GM12878 (cell line): ENCODE data around the gene HMBS. TPM values are rescaled to one million over a fixed set of nuclear protein-coding genes. Genes with fewer than 3 reads are reported as not detected.

ENCODE experiments used
- ATAC-seq: fragments of 200-7000 bp; cut with Tn5 transposase; 3 replicates; pipeline ENCODE4 v1.9.1; 2020; ENCODE audit warnings: mild to moderate bottlenecking, moderate library complexity
- BruUV-seq: library from RNA; stranded (reverse); fragments of 400-500 nt; replicated peaks from 2 replicates; lab custom pipeline; 2021; lab: Mats Ljungman, UMichigan
- CTCF ChIA-PET: fragments of 300-600 bp; sonication (Branson Sonifier 250); formaldehyde crosslinking; extraction: SDS; loops from one replicate; lab custom pipeline; 2021; ENCODE audit warnings: inconsistent platforms; lab: Yijun Ruan, JAX
- POLR2A ChIA-PET: fragments of 350-600 bp; formaldehyde crosslinking; extraction: SDS; loops from one replicate; lab custom pipeline; 2021; ENCODE audit warnings: inconsistent platforms; lab: Charles Lee
- RAD21 ChIA-PET: fragments of 300-600 bp; sonication (Branson Sonifier 250); formaldehyde crosslinking; loops from one replicate; lab custom pipeline; 2023; ENCODE audit warnings: antibody characterized with exemption; ENCODE audit not compliant: unreplicated experiment; lab: Charles Lee
- SMC1A ChIA-PET: fragments of 300-600 bp; sonication (Branson Sonifier 250); formaldehyde crosslinking; loops from one replicate; lab custom pipeline; 2023; ENCODE audit not compliant: unreplicated experiment, uncharacterized antibody; lab: Charles Lee
- DNase-seq: peaks from one replicate; pipeline ENCODE4 v3.0.0-alpha.2; 2011; ENCODE audit warnings: low read depth, low spot score
- FAIRE-seq: peaks from 3 replicates; lab custom pipeline; 2011; peaks lifted over from hg19 to GRCh38; lab: Jason Lieb, UNC
- H2AFZ ChIP-seq: 2 replicates; pipeline ENCODE4 v1.6.0; 2011; ENCODE audit warnings: low read depth, low read length, control low read depth; ENCODE audit not compliant: control insufficient read depth
- H3K27ac ChIP-seq: 2 replicates; pipeline ENCODE4 v1.5.1; 2011; ENCODE audit warnings: control low read depth; ENCODE audit not compliant: control insufficient read depth, insufficient read depth
- H3K27me3 ChIP-seq, 2 experiments: replicated peaks in 1 of 2; 2 replicates each; pipeline versions ENCODE4 v1.6.0 to v1.6.1; 2011; ENCODE audit warnings: low read length in 1 of 2; ENCODE audit not compliant: control insufficient read depth in 2 of 2, insufficient read depth in 2 of 2
- H3K36me3 ChIP-seq, 2 experiments: 2 replicates each; pipeline ENCODE4 v1.5.1; 2011; ENCODE audit warnings: low read length in 1 of 2; ENCODE audit not compliant: control insufficient read depth in 2 of 2, insufficient read depth in 2 of 2
- H3K4me1 ChIP-seq: 2 replicates; pipeline ENCODE4 v1.6.1; 2011; ENCODE audit warnings: mild to moderate bottlenecking, low read length, moderate library complexity, mixed read lengths; ENCODE audit not compliant: control insufficient read depth, insufficient read depth
- H3K4me2 ChIP-seq: 2 replicates; pipeline ENCODE4 v1.6.0; 2011; ENCODE audit warnings: control low read depth; ENCODE audit not compliant: control insufficient read depth, insufficient read depth
- H3K4me3 ChIP-seq: fragments of 200-600 bp; sonication (generic); 2 replicates; pipeline ENCODE4 v1.5.1; 2016
- H3K79me2 ChIP-seq: 2 replicates; pipeline ENCODE4 v1.6.0; 2011; ENCODE audit warnings: low read length; ENCODE audit not compliant: control insufficient read depth, insufficient read depth
- H3K9ac ChIP-seq: 2 replicates; pipeline ENCODE4 v1.8.0; 2011; ENCODE audit warnings: low read length, control low read depth, mixed read lengths; ENCODE audit not compliant: control insufficient read depth, insufficient read depth
- H3K9me3 ChIP-seq: replicated peaks from 3 replicates; pipeline ENCODE4 v1.5.1; 2011; ENCODE audit warnings: mild to moderate bottlenecking, low read length; ENCODE audit not compliant: control insufficient read depth, insufficient read depth
- H4K20me1 ChIP-seq: 2 replicates; pipeline ENCODE4 v1.6.0; 2011; ENCODE audit not compliant: control insufficient read depth, insufficient read depth
- ATF3 ChIP-seq: IDR thresholded peaks from 2 replicates; pipeline ENCODE4 v1.6.1; 2011; ENCODE audit warnings: low read depth, mild to moderate bottlenecking, low read length, moderate library complexity, borderline replicate concordance; ENCODE audit errors: extremely low read depth
- HDGF ChIP-seq: fragments of 450-650 bp; IDR thresholded peaks from 2 replicates; pipeline ENCODE4 v1.6.1; 2016; ENCODE audit warnings: antibody characterized with exemption
- IRF5 ChIP-seq: fragments of 450-650 bp; IDR thresholded peaks from 2 replicates; pipeline ENCODE4 v1.6.1; 2017; ENCODE audit warnings: borderline replicate concordance
- NBN ChIP-seq: fragments of 450-650 bp; IDR thresholded peaks from 2 replicates; pipeline ENCODE4 v1.6.1; 2016
- PAX5 ChIP-seq: IDR thresholded peaks from 2 replicates; pipeline ENCODE4 v1.6.1; 2011; ENCODE audit warnings: low read depth, low read length, borderline replicate concordance
- POLR2A ChIP-seq: IDR thresholded peaks from 2 replicates; pipeline ENCODE4 v1.6.1; 2011; ENCODE audit warnings: low read depth, mild to moderate bottlenecking, low read length
- RB1 ChIP-seq: fragments of 450-650 bp; formaldehyde crosslinking; IDR thresholded peaks from 2 replicates; pipeline ENCODE4 v1.6.1; 2017; ENCODE audit warnings: mild to moderate bottlenecking, borderline replicate concordance
- WGBS: methylation state at CpG from one replicate; pipeline ENCODE4 v1.1.6; 2016; ENCODE audit warnings: low lambda C conversion rate; ENCODE audit not compliant: insufficient replicate concordance, insufficient coverage; ENCODE audit errors: missing lambda C conversion rate; 5-methylcytosine and 5-hydroxymethylcytosine counted together
- in situ Hi-C: fragments of 300-500 bp; cut with MboI; formaldehyde crosslinking; loops from 9 replicates; pipeline ENCODE4 v1.14.3; 2018; ENCODE audit warnings: mixed read lengths
- intact Hi-C: fragments of 100-400 bp; cut with micrococcal nuclease; formaldehyde crosslinking; loops from one replicate; pipeline ENCODE4 v1.14.2; 2022; ENCODE audit not compliant: unreplicated experiment
- polyA plus RNA-seq, 11 experiments: library from polyadenylated mRNA; depleted of rRNA in 4 of 11; unstranded in 6 of 11; stranded (reverse) in 5 of 11; fragments of >200 nt; fragmentation: Nextera tagmentation in 4 of 11; fragmentation: Illumina TruSeq in 1 of 11; extraction: Ambion mirVana in 4 of 11; extraction: Trizol in 1 of 11; gene quantifications; 1 replicate in 1 of 11; 2 replicates in 10 of 11; pipeline versions ENCODE4 v1.2.1 to v1.2.3, GENCODE V29; 2011 to 2016; ENCODE audit warnings: inconsistent platforms in 2 of 11, missing spikeins in 2 of 11, low read depth in 1 of 11
- total RNA-seq, 4 experiments: library from RNA; depleted of rRNA in 3 of 4; stranded (reverse); fragments of >200 nt in 3 of 4; fragmentation: Illumina TruSeq in 1 of 4; extraction: Trizol in 1 of 4; gene quantifications; 2 replicates each; pipeline versions ENCODE4 v1.2.1 to v1.2.3, GENCODE V29; 2013 to 2021

The HMBS gene
- total and polyA plus RNA-seq, 10 of the 15 experiments (the other 5 are each of a cell fraction or from before 2014, with no cell fraction given): 17.7 to 96.7 (median 49.7) TPM

DNA sequence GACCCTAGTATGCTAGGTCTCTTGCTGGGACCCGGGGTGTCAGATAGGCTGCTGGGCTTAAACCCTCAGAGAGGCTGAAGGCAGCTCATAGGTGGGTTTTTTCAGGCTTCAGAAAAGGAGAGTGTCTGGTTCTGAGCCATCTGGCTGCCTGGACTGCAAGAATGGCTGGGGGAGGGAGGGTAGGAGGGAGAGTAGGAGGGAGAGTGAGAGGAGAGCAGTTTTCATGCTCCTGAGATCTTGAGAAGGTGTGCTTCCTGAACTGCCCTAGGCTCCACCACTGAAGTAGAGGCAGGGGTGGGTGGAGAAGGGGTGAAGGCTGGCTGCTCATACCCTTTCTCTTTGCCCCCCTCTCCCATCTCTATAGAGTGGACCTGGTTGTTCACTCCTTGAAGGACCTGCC, 4.6 kb downstream of the HMBS start:
- TF ChIP-seq IRF5 (no peak), NBN (no peak)
- SMC1A ChIA-PET: interaction anchor here (0.7 kb wide), 2 partner anchors 14 to 59 kb away, joined by 3 read pairs; no protein-coding TSS in a partner anchor
- H3K36me3 ChIP-seq: peaks cover 8 to 9% of the 10 kb centered on the region in 2 experiments
- intact Hi-C loops: no loop called here
- CTCF ChIA-PET: interaction anchor here (1.4 kb wide), 1 partner anchor 32 kb away, joined by 3 read pairs; the partner anchor contains the start of gene HINFP
- peaks cover 35% of the 10 kb centered on the region for H3K79me2 ChIP-seq
- no peak overlapping the region for H3K4me3 ChIP-seq
- H3K4me2 ChIP-seq: no peak overlapping the region
- no peak overlapping the region for H3K27ac ChIP-seq
- POLR2A ChIA-PET: no interaction called here
- DNase-seq: no peak
- H3K9me3 ChIP-seq: no peaks in the 10 kb centered on the region
- H3K4me1 ChIP-seq: peaks cover 21% of the 10 kb centered on the region
- no peaks in the 10 kb centered on the region for H3K27me3 ChIP-seq
- no TSS peak for BruUV-seq
- in situ Hi-C loops: no loop called here
- RAD21 ChIA-PET: no interaction called here
- WGBS: 100% methylated on average over 1 of the region's 1 CpG
- no peak overlapping the region for H3K9ac ChIP-seq
- H4K20me1 ChIP-seq: no peaks in the 10 kb centered on the region
- no peak for ATAC-seq
- no peak overlapping the region for H2AFZ ChIP-seq
- FAIRE-seq: no peak

GRCh38 chr11:119091178-119091577, 6.5 kb downstream of the HMBS start:
- no peak overlapping the region for H3K9ac ChIP-seq
- no peaks in the 10 kb centered on the region for H4K20me1 ChIP-seq
- DNase-seq: no peak
- H3K4me2 ChIP-seq: no peak overlapping the region
- FAIRE-seq: no peak
- intact Hi-C loops: no loop called here
- H3K79me2 ChIP-seq: peaks cover 35% of the 10 kb centered on the region
- 96% methylated on average over 9 of the region's 9 CpGs for WGBS
- in situ Hi-C loops: no loop called here
- no peak overlapping the region for H3K4me3 ChIP-seq
- no peak for ATAC-seq
- H3K27me3 ChIP-seq: no peaks in the 10 kb centered on the region
- ChIA-PET RAD21 (no interaction called here), SMC1A (interaction anchor here (0.8 to 0.9 kb wide), 3 partner anchors 16 to 105 kb away, joined by 3 to 4 read pairs (median 3); partner anchors contain the start of genes C2CD2L and TRAPPC4), POLR2A (interaction anchor here (0.5 to 1.5 kb wide), 3 partner anchors 9 to 118 kb away, joined by 3 to 5 read pairs (median 4); partner anchors contain the start of gene VPS11), CTCF (interaction anchor here (1.0 to 2.8 kb wide), 4 partner anchors 8 to 232 kb away, joined by 3 to 13 read pairs (median 3); no protein-coding TSS in a partner anchor)
- no TSS peak for BruUV-seq
- peaks cover 17% of the 10 kb centered on the region for H3K4me1 ChIP-seq
- H3K27ac ChIP-seq: no peak overlapping the region
- H3K9me3 ChIP-seq: no peaks in the 10 kb centered on the region
- TF ChIP-seq PAX5 (no peak), HDGF (no peak), RB1 (no peak), ATF3 (no peak), POLR2A (peak; percentile 36; the same call in 1 of the 2 replicates)
- H2AFZ ChIP-seq: no peak overlapping the region
- H3K36me3 ChIP-seq: peaks cover 8 to 9% of the 10 kb centered on the region in 2 experiments
